AML-193 (cell line): ENCODE measurements around the gene TPPP3.
A peak's percentile ranks its signal among the peaks of the same experiment; 100 is the strongest.

ENCODE experiments used
- DNase-seq, 2 experiments: peaks; one replicate each; lab custom pipeline; 2025; lab: John Stamatoyannopoulos, UW

The TPPP3 gene

DNA sequence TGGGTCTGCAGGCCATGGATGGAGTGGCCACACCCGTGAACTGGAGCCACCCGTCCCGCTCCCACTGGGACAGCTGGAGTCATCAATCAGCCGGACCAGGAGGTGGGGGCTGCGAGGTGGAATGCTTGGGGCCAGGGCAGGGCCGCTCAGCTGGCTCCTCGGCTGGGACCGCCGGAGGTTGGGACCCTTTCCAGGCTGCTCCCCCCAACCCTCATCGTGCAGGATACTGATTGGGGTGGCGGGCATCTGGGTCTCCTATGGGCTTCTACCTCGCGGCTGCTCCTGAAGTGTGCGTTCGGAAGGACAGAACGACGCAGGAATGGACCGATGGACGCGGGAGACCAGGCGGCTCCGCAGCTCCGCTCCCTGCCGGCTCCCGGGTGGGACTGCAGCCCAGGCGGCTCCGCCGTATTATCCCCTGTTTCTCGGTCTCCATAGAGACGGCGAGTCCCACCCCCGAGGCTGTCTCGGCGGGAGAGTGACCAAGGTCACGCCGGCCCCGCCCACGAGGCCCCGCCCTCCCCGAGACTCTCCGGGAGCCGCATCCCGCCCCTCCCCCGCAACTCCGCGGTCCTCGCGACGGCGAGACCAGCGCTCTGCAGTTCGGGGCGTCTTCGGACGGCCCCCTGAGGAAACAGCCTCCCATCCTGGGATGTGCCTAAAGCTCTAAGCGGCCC, at the start of gene TPPP3:
Gene TPPP3, minus strand, starts transcription at position 388 of the 677 bp plus-strand sequence. CDS start 2,387 bp downstream, outside the sequence.
- no peak for DNase-seq

DNA sequence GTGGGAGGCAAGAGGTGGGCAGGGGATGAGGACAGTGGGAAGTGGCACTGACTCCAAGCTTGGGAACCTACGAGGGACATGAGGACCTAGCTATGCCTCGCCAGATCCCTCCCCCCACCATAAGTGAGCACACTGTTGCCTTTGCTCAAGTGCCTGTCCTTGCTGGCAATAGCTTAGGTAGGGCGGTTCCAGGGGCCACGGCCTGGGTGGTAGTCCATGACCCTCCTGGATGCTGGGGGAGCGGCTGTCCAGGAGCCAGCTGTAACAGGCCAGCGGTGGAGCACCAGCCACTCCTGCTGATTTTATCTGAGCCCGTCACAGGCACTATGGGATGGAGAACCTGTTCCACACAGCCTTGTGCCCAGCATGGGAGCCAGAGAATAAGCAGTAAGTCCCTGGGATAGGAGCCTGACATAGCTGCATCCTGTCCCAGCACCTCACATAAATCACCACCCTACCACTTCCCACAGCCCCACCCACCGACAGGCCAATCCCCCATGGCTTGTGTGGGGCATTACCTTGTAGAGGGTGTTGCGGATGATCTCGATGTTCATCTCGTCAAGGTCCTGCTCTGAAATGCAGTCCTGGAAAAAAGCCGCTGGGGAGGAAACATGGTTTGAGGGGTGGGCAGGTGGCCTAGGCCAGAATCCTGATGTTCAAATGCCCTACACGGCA, 49.4 kb upstream of the TPPP3 start:
- no peak for DNase-seq

DNA sequence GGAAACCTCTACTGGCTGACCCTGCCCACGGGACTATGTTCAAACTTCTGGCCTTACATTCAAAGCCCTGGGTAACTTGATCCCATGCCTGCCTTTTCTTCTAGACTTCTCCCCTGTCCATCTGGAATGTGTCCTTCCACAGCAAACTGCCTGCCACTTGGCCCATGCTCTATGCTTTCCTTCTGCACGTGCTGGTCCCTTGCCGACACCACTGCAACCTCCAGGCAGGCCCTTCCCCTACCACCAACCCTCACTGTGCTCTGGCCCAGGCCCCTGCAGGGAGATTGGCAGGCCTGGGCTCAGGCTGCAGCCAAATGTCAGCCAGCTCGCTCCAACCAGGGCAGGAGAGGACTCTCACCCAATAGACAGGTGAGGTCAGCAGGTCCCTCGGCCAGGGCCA, 48.6 kb upstream of the TPPP3 start:
- no peak for DNase-seq

DNA sequence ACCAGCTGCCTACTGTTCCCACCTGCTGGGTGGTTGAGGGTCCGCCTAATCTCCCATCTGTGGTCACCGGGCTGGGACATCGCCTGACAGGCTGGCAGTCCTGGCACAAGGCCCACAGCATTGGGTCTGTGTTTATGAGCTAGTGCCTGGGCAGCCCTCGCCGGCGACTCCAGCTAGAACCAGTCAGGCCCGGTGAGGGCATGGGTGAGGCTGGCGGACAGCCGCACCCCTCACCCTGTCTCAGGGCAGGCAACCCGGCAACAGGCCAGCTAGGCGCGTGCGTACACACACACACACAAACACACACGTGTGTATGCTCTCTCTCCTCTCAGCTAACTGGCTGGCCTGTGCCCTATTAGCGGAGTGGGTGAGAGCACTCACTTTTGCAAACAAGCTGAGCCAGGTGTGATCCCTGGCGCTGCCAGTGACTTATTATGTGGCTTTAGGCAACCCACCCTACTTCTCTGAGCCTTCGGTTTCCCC, 48.0 kb upstream of the TPPP3 start:
- DNase-seq, result no peak

DNA sequence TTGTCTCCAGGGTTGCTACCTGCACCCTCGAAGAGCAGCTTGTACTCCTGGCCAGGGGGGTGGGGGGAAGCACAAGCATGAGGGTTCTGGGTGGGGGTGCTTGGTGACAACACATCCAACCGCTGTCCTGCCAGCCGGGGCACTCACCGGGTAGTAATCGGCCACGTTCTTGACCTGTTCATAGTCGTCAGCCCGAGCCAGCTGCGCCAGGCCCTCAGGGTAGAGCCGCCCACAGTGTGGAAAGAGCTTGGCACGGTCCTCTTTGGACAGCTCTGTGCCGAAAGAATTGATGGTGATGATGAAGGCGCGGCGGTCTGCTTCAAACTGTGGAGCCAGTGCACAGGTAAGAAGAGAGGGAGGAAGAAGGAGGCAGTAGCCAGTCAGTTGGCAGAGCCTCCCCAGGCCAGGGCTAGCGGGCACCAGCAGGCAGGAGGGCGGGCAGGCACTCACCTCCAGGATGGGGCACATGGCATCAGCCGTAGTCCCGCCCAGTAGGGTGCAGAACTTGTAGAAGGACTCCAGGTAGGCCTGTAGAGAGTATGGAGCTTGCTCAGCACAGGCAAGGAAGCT, 45.6 kb upstream of the TPPP3 start:
- no peak for DNase-seq

DNA sequence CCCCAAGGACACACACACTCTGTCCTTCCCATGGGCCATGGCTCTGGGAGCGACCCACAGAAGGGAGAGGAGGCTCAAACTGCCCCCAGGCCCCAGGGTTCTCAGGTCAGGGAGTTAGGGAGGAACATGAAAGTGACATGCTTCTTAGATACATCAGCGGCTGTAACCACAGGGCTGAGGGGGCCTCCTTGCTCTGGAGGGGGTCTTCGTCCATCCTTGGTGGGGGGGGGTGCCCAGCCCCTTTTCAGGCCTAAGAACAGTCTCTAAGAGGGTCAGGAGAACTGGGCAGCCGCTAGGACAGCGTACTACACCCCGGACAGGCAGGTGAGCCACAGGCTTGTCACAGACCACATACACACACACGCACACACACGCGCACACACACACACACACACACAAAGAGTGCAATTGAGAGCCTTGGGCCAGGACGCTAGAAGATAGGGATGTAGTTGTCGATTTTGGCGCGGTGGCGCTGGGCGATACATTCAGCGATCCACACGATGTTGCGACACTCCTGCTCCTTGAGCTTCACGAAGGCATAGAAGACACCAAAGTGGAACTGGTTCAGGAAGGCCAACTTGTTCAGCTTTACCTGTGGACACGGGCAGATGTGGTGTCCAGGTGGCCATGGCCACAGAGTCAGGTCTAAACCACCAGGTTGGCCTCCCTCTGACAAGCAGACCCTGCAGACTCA, 44.9 kb upstream of the TPPP3 start:
- DNase-seq, result no peak

DNA sequence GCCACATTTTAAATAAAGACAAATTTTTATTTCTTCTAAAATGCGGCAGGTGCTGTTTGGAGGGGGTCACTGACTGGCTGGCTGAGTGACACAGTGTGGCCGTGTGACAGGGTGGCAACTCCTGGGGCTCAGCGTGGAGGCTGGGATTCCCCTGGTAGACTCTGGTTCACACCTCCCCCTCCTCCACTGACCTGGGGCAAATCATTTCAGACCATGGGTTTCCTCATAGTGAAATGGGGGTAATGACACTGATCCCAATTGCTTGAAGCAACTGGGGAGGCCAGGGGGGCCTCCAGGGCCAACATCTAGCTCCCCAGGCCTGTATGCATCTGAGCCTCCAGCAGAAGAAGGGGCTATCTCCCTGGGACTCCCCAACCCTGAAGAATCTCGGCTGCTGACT, 44.2 kb upstream of the TPPP3 start:
- DNase-seq, result no peak

DNA sequence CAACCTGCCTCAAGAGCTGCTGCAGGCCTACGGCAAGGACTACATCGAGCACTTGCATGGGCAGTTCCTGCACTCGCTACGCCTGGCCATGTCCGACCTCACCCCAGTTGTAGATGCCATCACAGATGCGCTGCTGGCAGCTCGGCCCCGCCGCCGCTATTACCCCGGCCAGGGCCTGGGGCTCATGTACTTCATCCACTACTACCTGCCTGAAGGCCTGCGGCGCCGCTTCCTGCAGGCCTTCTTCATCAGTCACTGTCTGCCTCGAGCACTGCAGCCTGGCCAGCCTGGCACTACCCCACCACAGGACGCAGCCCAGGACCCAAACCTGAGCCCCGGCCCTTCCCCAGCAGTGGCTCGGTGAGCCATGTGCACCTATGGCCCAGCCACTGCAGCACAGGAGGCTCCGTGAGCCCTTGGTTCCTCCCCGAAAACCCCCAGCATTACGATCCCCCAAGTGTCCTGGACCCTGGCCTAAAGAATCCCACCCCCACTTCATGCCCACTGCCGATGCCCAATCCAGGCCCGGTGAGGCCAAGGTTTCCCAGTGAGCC, 43.4 kb upstream of the TPPP3 start:
- DNase-seq, result no peak

DNA sequence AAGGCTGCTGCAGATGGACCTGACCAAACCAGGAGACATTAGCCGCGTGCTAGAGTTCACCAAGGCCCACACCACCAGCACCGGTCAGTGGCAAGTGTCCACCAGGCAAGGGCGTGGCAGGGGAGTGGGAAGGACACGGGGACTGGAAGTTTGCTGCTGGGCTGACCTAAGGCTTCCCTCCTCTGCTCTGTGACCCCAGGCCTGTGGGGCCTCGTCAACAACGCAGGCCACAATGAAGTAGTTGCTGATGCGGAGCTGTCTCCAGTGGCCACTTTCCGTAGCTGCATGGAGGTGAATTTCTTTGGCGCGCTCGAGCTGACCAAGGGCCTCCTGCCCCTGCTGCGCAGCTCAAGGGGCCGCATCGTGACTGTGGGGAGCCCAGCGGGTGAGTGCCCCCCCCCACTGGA, 42.5 kb upstream of the TPPP3 start:
- no peak for DNase-seq

DNA sequence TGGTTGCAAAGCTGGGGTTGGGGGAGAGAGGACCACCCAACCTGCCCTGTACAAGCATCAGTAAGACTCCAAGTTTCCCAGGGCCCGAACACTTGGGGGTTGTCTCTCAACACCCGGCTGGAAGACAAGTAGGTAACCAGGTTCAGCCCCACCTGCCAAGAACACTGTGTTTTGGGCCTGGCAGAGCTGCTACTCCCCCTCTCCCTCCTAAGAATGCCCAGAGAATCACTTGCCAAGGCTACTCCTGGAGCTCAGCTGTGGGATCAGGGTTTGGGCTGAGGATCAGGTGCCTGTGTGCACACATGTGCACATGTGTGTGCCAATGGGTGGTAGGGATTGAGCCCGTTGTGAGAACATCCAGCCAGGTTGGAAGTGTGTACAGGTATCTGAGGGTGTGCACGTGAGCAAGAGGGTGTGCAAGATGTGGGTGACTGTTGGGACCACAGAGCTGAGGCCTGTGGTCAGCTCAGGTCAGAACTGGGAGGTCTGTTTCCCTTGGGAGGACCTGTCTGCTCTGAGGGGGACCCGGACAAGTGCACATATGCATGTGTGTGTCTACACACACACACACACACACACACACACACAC, 39.9 kb upstream of the TPPP3 start:
- DNase-seq, result no peak

DNA sequence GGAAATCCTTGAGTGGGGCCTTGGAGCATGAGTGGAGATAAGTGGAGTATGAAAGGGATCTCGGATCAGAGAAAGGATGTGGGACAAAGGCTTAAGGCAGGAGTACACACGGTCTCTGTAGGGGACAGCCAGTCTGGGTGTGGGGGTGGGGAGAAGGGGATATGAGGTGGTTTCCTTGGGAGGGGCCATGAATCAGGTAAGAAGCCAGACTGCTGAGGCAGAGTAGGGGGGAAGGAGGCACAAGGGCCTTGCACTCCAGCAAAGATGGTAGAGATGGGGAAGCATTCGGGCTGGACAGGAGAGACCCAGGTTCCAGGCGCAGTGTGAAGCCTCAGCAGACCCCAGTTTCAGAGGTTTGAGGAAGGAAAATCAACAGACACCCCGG, 39.2 kb upstream of the TPPP3 start:
- no peak for DNase-seq

DNA sequence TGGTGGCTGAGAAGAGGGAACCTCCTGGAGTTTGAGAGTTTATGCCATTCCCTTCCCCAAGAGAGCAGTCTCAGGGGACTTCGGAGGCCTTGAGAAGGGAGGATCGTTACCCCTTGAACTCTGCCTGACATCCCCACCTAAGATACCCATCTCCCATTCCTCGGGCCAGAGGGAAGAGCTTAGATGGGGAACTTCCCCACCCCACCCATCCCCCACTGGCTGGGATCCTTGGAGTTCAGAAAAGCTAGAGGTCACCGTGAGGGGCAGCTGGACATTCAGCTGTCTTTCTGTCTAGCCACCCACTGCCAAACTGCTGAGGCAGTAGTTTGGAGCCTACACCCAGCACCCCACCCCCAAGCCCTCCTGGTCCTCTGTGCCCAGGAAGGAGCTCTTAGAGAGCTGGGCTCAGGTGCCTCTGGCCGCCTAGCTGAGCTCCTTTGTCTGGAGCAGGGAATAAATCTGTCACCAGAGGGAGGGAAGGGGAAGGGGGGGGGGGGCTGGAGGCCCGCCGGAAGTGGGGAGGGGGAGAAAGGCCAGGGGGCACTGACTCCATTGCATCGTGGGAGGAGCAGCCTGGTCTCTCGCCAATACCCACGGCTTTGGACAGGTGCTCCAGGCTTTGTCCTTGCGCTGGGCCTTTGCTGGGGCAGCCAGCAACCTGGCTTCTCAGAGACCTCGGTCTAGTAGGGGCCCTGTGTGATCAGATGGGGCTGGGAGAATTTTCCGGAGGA, 38.6 kb upstream of the TPPP3 start:
- DNase-seq, result no peak

DNA sequence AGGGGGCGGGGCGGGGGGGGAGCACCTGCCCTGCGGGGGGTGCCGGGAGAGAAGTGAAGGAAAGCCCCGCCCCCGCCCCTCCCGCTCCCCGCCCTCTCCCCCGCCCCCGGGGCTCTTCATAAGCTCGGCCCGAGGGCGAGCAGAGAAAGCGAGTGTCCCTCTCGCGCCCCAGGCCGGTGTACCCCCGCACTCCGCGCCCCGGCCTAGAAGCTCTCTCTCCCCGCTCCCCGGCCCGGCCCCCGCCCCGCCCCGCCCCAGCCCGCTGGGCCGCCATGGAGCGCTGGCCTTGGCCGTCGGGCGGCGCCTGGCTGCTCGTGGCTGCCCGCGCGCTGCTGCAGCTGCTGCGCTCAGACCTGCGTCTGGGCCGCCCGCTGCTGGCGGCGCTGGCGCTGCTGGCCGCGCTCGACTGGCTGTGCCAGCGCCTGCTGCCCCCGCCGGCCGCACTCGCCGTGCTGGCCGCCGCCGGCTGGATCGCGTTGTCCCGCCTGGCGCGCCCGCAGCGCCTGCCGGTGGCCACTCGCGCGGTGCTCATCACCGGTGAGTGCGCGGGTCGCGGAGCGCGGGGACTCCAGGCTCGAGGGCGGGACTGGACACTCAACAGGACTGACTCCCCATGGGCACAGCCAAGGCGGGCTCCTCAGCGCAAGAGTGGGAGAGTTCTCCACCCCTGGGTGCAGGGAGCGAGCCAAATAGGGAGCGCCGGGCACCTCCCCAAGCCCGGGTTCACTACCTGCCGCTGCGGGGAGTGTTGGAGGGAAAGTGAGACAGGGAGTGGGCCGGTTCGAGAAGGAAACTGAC, 37.9 kb upstream of the TPPP3 start, which contains the start of gene HSD11B2:
Gene HSD11B2, plus strand, starts transcription at position 145 of the 798 bp plus-strand sequence. Its CDS starts 128 bp downstream, at position 273.
- DNase-seq, result peak in 1 of 2 experiments; percentile 13

DNA sequence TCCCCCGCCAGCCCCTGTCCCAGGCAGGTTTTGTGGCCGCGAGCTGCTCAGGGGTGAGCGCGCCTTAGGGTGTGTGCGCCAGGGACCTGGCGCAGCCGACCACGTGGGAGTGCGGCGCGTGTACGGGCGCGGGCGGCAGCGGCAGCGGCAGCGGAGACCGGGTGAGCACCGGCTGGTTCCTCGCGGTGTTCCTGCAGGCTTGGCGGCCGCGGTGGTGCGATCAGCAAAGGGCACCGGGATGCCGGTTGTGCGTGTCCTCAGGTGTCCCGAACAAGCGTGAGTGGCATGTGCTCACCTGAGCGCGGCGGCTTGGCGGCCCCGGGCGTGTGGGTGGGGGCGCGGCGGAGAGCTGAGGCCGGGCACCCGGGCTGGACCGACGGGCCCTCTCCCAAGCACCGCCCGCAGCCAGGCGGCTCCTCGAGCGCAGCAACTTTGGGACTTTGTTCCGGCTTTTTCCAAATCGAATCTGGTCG, 37.2 kb upstream of the TPPP3 start:
- DNase-seq, result no peak

DNA sequence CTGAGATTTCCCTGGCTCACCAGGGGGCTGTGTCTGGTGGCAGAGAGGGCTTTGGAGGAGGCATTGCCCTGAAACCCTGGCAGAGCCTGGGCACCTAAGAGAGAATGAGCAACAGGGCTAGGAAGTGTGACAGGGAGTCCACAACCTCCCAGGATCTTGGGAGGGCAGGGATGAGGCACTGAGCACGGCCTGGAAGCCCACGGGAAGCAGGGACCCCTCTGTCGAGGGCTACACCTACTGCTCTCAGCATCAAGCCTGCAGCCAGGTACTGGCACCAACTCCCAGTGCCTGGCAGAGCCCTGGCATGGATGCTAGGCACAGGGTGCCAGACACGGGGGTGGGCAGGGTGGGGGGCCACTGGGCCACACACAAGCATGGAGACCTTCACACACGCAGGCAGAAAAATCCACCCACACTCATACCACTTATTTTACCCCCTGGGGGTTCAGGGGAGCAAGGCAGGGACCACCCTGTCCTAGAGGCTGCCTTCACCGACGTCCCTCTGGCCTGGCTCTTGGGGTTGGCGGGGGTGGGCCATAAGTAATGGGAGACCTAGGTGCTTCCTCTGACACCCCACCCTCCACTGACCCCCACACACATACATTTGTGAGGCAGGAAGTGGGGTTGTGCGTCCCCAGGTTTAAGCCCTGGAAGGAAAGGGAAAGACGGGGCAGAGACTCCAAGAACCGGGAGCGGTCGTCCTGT, 36.7 kb upstream of the TPPP3 start:
- DNase-seq, result no peak

DNA sequence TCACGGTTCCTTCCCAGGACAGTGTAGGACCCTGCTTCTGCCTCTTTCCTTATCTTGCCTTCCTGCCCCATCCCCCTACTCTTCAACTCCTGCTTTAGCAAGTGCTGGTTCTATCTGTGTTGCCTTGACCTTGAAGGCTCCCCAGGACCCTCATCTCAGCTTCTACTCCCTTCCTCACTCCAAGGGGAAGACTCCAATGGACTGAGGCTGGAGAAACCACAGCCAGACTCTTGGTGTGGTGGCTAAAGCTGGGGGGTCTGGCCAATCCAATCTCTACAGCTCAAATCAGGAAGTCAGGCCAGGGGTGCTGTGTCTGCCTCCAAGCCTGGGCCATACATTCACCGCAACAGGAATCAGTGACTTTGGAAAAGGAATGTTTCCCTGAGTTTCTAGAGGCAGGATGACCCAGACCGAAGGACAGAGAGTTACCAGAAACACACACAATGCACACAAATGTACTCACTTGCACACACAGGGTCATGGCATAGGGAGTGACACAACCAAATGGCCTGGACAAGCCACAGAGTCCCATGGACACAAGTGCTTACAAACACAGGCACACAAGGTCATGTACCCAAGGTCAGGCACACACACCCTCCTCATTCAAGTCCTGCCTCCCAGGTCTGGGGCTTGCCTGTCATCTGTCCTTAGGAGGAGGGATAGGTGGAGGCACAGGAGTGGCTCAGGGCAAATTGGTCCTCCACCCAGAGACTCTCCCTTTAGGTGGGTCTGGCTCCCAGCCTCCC, 35.9 kb upstream of the TPPP3 start:
- DNase-seq, result no peak

DNA sequence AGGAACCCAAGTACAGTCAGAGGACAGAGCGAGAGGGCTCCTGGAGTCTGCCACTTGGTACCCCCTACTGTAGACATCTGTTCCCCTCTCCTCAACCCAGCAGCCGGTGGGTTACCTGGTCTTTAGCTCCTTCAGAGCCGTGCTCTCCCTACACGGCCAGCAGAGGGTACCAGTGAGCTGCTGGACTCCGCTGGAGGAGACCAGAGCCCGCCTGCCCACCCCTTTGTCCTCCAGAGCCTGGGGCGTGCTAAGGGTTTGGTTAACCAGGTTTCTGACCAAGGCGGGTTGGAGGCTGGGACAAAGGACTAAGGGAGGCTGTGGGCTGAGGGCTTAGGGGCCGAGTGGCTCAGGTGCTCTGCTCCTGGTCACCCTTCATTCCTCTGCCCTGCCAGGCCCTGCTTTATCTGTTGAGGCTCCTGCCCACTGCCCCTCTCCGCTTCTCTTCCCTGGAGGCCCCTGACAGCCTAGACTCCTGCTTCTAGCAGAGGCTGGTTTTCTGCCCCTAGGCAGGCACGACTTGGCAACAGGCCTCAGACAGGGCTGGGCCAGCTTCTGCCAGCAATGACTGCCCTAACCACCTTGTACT, 34.9 kb upstream of the TPPP3 start:
- DNase-seq, result peak; percentile 44 to 48

DNA sequence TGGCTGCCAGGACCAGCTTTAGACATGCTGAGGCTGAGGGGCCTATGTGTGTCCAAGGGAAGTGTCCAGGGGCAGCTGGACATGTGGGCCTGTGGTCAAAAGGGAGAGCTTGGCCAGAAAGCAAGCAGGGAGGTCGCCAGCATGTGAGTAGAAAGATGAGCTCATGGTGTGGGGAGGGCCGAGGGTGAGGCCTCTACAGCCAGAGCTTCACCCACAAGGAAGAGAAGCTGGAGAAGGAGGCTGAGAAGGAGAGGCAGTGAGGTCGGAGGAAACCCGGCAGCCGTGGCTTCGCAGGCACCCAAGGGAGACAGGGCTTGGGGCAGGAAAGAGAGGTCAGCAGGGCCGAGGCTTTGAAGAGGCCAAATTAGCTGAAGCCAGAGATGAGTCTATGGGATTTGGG, 33.7 kb upstream of the TPPP3 start:
- DNase-seq, result no peak
